Stimulated activated CD4-positive, alpha-beta T cell treated with anti-CD3 and anti-CD28 coated beads, Interleukin-15, amount 100 ng/mL, for 48 hours (primary cell): ENCODE results near the gene ZNF582.
"Not testable (repeated sequence)": the region's sequence is repeated elsewhere in the genome, so short reads cannot be mapped to it uniquely, and the experiment has no call there.

Source experiments
- DNase-seq, 2 donors: peaks; one replicate each; pipeline ENCODE4 v3.0.0-alpha.2; 2020; ENCODE audit warnings: low read depth in 2 of 2

ZNF582 gene

DNA sequence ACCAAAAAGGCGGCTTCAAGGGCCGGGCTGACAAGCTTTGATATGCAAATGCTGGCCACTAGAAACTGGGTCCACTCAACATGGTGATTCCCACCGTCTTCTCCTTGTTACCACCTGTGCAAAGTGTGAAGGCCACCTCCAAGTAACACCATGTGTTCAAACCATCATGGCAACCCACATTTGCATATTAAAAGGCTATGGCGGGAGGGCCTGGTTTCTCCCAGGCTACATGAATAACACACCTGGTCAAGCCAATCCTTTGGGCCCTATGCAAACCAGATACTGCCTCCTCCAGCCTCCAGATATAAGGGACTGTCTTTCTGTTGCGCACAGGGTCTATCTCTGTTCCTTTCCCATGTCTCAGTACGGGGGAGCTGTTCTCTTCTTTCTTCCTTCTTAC lies 42.1 kb downstream of the ZNF582 start:
- no peak for DNase-seq

DNA sequence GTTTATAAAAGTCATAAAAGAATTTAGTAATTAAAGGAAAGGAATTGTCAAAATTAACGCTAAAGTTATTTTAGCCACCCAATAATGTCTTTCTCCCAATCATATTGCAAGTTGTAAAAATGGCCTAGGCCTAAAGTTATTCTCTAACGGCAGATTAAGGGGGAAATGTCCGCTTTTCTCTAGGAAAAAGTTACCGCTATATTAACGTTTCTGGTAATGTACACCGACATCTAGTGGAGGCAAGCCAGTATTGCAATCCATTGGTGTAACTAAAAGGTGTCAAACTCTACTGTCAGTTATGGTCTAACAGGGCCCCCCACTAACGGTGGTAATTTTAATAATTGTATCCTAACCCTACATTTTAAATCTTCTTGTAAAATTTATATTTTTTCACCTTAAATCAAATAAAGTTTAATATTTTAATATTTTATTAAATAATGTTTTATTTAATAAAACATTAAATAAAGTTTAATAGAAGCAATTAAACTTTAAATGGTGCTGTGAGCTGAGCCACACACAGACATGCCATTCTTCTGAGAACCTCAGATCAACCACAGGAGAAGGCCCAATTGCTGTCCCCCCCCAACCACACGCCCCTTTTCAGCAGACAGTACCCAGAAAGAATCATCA lies 42.8 kb downstream of the ZNF582 start:
- peak; percentile 9 to 51 for DNase-seq

DNA sequence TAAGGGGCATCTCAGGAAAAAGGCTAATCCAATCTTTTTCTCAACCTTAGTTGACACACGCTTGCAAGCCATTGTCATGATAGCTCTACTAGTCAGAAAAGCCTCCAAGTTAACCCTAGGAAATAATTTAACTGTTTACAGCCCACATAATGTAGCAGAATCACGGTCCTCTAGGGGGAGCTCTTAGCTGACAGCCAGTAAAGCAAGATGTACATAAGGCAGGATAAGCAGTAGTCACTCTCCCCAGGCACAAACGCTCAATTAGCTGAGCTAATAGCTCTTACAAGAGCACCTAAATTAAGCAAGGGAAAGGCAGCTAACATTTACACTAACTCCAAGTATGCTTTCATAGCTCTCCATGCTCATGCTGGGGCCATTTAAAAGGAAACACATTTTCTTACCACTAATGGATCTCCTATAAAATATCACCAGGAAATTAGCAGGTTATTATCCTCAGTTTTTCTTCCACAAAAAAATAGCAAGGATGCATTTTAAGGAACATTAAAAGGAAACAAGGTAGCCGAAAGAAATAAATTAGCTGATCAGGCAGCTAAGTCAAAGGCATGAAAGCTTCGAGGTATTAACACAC lies 45.0 kb downstream of the ZNF582 start:
- peak in 1 of 2 donors; percentile 24 for DNase-seq

DNA sequence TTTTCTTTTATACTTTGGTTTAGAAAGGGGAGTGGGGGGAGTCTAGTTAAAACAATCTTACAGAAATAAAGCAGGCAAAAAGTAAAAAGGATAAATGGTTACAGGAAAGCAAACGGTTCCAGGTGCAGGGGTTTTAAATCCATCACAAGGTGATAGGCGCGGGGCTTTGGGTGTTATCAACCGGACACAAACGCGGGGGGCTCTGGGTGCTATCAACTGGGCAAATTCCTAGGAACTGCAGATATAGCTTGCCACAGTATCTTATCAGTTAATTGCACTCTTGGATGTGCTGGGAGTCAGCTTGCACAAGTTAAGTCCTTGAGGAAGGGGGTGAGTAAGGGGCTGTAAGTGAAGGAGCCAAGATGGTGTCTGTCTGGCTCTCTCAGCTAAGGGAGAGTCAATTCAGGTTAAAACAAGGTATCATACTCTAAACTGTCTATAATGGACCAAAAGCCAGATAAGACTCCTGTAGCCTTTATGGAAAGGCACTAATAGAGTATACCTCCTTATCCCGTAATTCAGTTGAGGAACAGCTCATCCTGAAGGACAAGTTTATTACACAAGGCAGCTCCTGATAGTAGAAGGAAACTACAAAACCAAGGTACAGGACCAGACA lies 46.1 kb downstream of the ZNF582 start:
- DNase-seq, result no peak

DNA sequence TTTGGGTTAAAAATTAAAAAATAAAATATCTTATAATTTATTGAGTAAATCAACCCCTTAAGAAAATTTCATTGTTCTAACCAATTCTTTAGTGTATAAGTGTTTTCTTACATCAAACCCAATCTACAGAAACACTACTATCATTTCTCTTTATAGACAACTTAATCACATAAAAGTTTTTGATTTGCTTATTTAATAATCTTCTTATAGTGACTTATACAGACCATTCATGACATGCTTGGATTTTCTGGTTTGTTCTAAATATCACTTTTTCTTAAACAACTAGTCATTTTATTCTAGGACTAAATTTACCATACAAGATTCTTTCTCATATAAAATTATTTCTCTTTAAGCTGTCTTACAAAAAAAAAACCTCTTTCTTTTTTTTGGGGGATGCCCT lies 51.4 kb downstream of the ZNF582 start:
- DNase-seq, result no peak

DNA sequence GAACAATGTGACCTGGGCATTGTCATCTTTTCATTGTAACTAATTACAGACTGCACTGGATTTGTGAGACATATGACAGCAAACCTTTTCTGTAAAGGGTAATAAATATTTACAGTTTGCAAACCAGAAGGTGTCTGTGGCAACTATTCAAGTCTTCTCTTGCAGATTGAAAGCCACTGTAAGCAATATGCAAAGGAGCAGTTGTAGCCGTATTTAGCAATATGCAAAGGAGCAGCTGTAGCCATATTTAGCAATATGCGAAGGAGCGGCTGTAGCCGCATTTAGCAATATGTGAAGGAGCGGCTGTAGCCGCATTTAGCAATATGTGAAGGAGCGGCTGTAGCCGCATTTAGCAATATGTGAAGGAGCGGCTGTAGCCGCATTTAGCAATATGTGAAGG lies 54.3 kb downstream of the ZNF582 start:
- not testable (repeated sequence) for DNase-seq

DNA sequence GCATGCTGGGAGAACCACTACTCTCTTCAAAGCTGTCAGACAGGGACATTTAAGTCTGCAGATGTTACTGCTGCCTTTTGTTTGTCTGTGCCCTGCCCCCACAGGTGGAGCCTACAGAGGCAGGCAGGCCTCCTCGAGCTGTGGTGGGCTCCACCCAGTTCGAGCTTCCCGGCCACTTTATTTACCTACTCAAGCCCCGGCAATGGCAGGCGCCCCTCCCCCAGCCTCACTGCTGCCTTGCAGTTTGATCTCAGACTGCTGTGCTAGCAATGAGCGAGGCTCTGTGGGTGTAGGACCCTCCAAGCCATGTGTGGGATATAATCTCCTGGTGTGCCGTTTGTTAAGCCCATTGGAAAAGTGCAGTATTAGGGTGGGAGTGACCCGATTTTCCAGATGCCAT lies 56.3 kb downstream of the ZNF582 start:
- DNase-seq, result not testable (repeated sequence)

DNA sequence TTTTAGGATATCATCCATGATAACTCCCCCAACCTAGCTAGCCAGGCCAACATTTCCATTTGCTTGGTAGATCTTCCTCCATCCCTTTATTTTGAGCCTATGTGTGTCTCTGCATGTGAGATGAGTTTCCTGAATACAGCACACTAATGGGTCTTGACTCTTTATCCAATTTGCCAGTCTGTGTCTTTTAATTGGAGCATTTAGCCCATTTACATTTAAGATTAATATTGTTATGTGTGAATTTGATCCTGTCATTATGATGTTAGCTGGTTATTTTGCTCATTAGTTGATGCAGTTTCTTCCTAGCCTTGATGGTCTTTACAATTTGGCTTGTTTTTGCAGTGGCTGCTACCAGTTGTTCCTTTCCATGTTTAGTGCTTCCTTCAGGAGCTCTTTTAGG lies 58.0 kb downstream of the ZNF582 start:
- DNase-seq, result not testable (repeated sequence)

DNA sequence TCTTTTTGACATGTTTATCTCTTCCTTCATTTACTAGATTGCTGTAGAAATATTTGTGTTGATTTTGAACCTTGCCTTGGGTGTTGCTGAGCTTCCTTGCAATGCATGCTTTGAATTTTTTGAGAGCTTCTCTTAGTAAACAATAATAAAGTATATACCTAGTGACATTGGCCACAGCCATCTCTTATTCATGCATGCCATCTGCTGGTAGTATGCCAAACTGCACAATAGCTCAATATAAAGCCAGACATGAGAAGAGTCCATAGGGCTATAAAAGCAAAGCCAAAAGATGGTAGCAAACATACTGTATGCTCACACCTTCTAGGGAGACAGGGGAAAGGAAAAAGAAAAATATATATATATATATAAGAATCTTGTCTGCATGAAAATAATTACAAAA lies 59.8 kb downstream of the ZNF582 start:
- peak in 1 of 2 donors; percentile 23 for DNase-seq
